ENCODE results near the gene CTH.
"Not testable (repeated sequence)": the region's sequence is repeated elsewhere in the genome, so short reads cannot be mapped to it uniquely, and the experiment has no call there.

Gene CTH

DNA sequence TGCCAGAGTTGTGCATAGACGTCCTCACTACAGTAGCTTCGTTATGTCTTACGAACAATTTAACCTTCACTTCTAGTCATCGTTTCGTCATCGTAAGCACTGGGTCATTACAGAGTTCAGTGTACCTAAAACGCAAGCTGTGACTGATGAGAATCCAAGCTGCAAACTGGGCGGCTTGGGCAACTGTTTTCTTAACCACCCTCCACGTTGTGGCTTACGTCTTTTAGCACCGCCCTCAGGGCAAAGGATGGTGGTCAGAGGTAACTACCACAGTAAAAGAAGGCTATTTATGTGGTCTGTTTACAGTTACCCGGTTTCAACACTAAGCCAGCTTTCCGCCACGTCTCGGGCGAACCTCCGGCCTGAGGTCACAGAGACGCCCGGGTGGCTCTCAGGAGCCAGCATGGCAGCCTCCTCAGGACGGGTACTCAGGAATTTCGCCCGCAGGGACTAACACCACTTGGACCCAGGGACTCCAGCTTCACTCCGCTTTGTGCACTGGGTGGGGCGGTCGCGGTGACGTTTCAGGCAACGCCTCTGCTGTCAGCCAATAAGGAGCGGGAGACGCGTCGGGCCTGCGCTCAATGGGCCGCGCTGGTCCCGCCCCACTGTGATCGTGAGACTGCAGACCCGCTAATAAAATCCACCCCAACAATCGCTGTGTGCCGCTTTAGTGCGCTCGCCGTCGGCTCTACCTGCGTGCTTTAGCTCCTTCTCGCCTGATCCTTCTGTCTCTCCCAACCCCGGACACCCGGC, at the start of gene CTH:
CTH (plus strand) TSS at position 665 of the 756 bp plus-strand sequence. CDS start 148 bp downstream, outside the sequence.
- TF ChIP-seq POLR2A (IDR thresholded peaks at IDR 0.05; ENCODE audit: extremely low read depth, insufficient read length) = peak; percentile 80
- TF ChIP-seq, protein P1, sequence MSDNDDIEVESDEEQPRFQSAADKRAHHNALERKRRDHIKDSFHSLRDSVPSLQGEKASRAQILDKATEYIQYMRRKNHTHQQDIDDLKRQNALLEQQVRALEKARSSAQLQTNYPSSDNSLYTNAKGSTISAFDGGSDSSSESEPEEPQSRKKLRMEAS (IDR thresholded peaks at IDR 0.05; ENCODE audit: low read depth, low read length) = peak; percentile 72
- peak; percentile 61 for TF ChIP-seq MYC (IDR thresholded peaks at IDR 0.05; ENCODE audit: low read depth, low read length)
- TF ChIP-seq, protein P2, sequence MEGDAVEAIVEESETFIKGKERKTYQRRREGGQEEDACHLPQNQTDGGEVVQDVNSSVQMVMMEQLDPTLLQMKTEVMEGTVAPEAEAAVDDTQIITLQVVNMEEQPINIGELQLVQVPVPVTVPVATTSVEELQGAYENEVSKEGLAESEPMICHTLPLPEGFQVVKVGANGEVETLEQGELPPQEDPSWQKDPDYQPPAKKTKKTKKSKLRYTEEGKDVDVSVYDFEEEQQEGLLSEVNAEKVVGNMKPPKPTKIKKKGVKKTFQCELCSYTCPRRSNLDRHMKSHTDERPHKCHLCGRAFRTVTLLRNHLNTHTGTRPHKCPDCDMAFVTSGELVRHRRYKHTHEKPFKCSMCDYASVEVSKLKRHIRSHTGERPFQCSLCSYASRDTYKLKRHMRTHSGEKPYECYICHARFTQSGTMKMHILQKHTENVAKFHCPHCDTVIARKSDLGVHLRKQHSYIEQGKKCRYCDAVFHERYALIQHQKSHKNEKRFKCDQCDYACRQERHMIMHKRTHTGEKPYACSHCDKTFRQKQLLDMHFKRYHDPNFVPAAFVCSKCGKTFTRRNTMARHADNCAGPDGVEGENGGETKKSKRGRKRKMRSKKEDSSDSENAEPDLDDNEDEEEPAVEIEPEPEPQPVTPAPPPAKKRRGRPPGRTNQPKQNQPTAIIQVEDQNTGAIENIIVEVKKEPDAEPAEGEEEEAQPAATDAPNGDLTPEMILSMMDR (IDR thresholded peaks at IDR 0.05; ENCODE audit: low read depth, low read length) = no peak
- H3K4me3 ChIP-seq (ENCODE audit: low read depth, low read length) = peak within 1 kb of the TSS; percentile 82
- peak; percentile 96 for DNase-seq (ENCODE audit: low read depth)

- H3K4me3 ChIP-seq (ENCODE audit: low read depth, low read length) = no peak overlapping the region
- DNase-seq (ENCODE audit: low read depth) = no peak
- TF ChIP-seq POLR2A (IDR thresholded peaks at IDR 0.05; ENCODE audit: extremely low read depth, insufficient read length) = no peak
- TF ChIP-seq, protein P2 (IDR thresholded peaks at IDR 0.05; ENCODE audit: low read depth, low read length) = no peak
- TF ChIP-seq MYC (IDR thresholded peaks at IDR 0.05; ENCODE audit: low read depth, low read length) = no peak
- TF ChIP-seq, protein P1 (IDR thresholded peaks at IDR 0.05; ENCODE audit: low read depth, low read length) = no peak
Observed at GRCh38 chr1:70361727-70362398, 49.2 kb upstream of the CTH start.

DNA sequence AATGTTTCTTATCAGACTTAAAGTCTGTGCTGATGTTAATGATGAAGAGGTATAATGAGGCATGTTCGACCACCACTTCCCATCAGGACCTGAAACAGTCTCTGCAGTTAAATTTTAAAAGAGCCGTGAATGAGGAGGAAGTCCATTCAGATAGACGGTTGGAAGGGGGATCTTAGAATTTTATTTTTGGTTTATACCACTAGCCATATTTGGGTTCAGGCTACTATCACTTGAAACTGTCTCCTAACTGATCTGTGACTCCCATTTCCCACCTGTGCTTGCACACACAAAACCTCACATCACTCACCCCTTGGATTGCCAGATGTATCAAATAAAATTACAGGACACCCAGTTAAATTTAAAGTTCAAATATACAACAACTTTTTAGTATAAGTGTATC, 46.6 kb upstream of the CTH start:
- DNase-seq (ENCODE audit: low read depth) = no peak
- no peak for TF ChIP-seq POLR2A (IDR thresholded peaks at IDR 0.05; ENCODE audit: extremely low read depth, insufficient read length)
- TF ChIP-seq, protein P2 (IDR thresholded peaks at IDR 0.05; ENCODE audit: low read depth, low read length) = no peak
- TF ChIP-seq, protein P1 (IDR thresholded peaks at IDR 0.05; ENCODE audit: low read depth, low read length) = no peak
- no peak for TF ChIP-seq MYC (IDR thresholded peaks at IDR 0.05; ENCODE audit: low read depth, low read length)
- no peak overlapping the region for H3K4me3 ChIP-seq (ENCODE audit: low read depth, low read length)

DNA sequence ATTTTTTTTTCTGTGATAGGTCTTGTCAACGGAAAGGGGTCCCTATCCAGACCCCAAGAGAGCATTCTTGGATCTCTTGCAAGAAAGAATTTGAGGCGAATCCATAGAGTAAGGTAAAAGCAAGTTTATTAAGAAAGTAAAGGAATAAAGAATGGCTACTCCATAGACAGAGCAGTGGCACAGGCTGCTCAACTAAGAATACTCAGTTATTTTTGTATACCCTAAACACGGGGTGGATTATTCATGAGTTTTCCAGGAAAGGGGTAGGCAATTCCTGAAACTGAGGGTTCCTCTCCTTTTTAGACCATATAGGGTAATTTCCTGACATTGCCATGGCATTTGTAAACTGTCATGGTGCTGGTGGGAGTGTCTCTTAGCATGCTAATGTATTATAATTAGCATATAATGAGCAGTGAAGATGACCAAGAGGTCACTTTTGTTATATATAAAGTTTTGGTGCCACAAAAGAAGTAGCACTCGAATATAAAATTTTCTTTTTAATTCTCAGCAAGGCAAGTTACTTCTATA, 44.6 kb upstream of the CTH start:
- H3K4me3 ChIP-seq (ENCODE audit: low read depth, low read length) = not testable (repeated sequence)

DNA sequence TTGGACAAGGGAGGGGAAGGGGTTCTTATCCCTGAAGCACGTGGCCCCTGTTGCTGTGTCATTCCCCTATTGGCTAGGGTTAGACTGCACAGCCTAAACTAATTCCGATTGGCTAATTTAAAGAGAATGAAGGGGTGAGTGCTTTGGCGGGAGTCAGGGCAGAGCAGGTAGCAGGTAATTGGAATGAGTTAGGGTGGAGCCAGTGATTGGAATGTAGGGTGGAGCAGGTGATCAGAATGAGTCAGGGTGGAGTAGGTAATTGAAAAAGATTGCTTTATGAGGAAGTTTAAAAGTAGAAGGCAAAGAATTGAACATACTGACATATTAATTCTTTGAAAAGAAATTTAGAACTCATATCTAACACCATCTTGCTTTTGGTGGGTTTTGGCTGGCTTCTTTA, 44.1 kb upstream of the CTH start:
- not testable (repeated sequence) for H3K4me3 ChIP-seq (ENCODE audit: low read depth, low read length); DNase-seq (ENCODE audit: low read depth)

More for the DNA sequence above, 44.6 kb upstream of the CTH start:
- DNase-seq (ENCODE audit: low read depth) = not testable (repeated sequence)

DNA sequence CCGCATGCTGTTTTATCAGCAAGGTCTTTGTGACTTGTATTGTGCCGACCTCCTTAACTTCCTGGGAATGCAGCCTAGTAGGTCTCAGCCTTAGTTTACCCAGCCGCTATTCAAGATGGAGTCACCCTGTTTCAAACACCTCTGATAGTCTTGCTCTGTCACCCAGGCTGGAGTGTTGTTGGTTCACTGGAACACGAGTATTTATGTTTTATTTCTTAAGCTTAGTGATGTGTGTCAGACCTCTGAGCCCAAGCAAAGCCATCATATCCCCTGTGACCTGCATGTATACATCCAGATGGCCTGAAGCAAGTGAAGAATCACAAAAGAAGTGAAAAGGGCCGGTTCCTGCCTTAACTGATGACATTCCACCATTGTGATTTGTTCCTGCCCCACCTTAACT, 43.7 kb upstream of the CTH start:
- not testable (repeated sequence) for DNase-seq (ENCODE audit: low read depth); H3K4me3 ChIP-seq (ENCODE audit: low read depth, low read length)

DNA sequence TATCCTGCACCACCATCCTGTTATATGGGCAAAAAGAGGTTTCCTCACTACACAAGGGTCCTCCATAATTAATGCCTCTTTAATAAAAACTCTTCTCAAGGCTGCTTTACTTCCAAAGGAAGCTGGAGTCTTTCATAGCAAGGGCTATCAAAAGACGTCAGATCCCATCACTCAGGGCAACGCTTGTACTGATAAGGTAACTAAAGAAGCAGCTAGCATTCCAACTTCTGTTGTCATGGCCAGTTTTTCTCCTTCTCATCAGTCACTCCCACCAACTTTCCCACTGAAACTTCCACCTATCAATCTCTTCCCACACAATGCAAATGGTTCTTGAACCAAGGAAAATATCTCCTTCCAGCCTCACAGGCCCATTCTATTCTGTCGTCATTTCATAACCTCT, 39.5 kb upstream of the CTH start:
- not testable (repeated sequence) for H3K4me3 ChIP-seq (ENCODE audit: low read depth, low read length); DNase-seq (ENCODE audit: low read depth)

DNA sequence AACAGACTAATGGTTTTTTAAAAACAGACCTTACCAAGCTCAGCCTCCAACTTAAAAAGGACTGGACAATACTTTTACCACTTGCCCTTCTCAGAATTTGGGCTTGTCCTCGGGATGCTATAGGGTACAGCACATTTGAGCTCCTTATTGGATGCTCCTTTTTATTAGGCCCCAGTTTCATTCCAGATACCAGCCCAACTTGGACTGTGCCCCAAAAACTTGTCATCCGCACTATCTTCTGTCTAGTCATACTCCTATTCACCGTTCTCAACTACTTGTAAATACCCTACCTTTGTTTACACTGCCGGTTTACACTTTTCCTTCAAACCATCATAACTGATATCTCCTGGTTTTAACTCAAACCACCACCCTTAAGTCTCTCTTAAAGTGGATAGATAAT, 38.6 kb upstream of the CTH start:
- no peak for TF ChIP-seq POLR2A (IDR thresholded peaks at IDR 0.05; ENCODE audit: extremely low read depth, insufficient read length)
- TF ChIP-seq, protein P2 (IDR thresholded peaks at IDR 0.05; ENCODE audit: low read depth, low read length) = no peak
- TF ChIP-seq, protein P1 (IDR thresholded peaks at IDR 0.05; ENCODE audit: low read depth, low read length) = no peak
- TF ChIP-seq MYC (IDR thresholded peaks at IDR 0.05; ENCODE audit: low read depth, low read length) = no peak

DNA sequence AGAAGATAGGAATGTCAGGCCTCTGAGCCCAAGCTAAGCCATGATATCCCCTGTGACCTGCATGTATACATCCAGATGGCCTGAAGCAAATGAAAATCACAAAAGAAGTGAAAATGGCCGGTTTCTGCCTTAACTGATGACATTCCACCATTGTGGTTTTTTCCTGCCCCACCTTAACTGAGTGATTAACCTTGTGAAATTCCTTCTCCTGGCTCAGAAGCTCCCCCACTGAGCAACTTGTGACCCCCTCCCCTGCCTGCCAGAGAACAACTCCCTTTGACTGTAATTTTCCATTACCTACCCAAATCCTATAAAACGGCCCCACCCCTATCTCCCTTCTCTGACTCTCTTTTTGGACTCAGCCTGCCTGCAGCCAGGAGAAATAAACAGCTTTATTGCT, 37.5 kb upstream of the CTH start:
- DNase-seq (ENCODE audit: low read depth) = not testable (repeated sequence)

More for the DNA sequence above, 38.6 kb upstream of the CTH start:
- DNase-seq (ENCODE audit: low read depth) = no peak
- no peak overlapping the region for H3K4me3 ChIP-seq (ENCODE audit: low read depth, low read length)

More for the DNA sequence above, 37.5 kb upstream of the CTH start:
- H3K4me3 ChIP-seq (ENCODE audit: low read depth, low read length) = not testable (repeated sequence)
